Fibroblast of lung (primary cell): ENCODE results near the gene ZBTB7C. TPM values are rescaled to one million over a fixed set of nuclear protein-coding genes. Genes with fewer than 3 reads are reported as not detected.

ENCODE experiments used
- DNase-seq, 2 donors: peaks; one replicate each; pipeline versions ENCODE4 v3.0.0 to v3.0.0-alpha.2; 2010; ENCODE audit warnings: low read depth in 2 of 2
- H2AFZ ChIP-seq: 2 replicates; pipeline ENCODE4 v1.5.1; 2012; ENCODE audit warnings: low read length, control low read depth, inconsistent platforms
- H3K27ac ChIP-seq: 2 replicates; pipeline ENCODE4 v1.5.1; 2011; ENCODE audit warnings: low read length, control low read depth; ENCODE audit not compliant: insufficient read depth
- H3K27me3 ChIP-seq: 2 replicates; pipeline ENCODE4 v1.5.1; 2011; ENCODE audit warnings: mild to moderate bottlenecking, low read length; ENCODE audit not compliant: control insufficient read depth, insufficient read depth
- H3K36me3 ChIP-seq: 2 replicates; pipeline ENCODE4 v1.5.1; 2011; ENCODE audit warnings: low read length; ENCODE audit not compliant: control insufficient read depth, insufficient read depth
- H3K4me1 ChIP-seq: 2 replicates; pipeline ENCODE4 v1.5.1; 2011; ENCODE audit warnings: low read length; ENCODE audit not compliant: control insufficient read depth, insufficient read depth; ENCODE audit errors: extremely low read depth
- H3K4me2 ChIP-seq: 2 replicates; pipeline ENCODE4 v1.5.1; 2011; ENCODE audit warnings: low read length, control low read depth; ENCODE audit not compliant: insufficient read depth; ENCODE audit errors: extremely low read depth
- H3K4me3 ChIP-seq, 4 experiments: fragments of 200-600 bp in 1 of 4; sonication (generic) in 1 of 4; replicated peaks in 1 of 4; 2 replicates each; pipeline ENCODE4 v1.5.1; 2011 to 2016; ENCODE audit warnings: low read length in 4 of 4, low read depth in 3 of 4, mild to moderate bottlenecking in 3 of 4, control low read depth in 2 of 4, inconsistent platforms in 1 of 4, mixed read lengths in 1 of 4; ENCODE audit not compliant: insufficient read depth in 1 of 4; ENCODE audit errors: control extremely low read depth in 1 of 4
- H3K79me2 ChIP-seq: 2 replicates; pipeline ENCODE4 v1.5.1; 2012; ENCODE audit warnings: mild to moderate bottlenecking, low read length, inconsistent platforms; ENCODE audit not compliant: control insufficient read depth, insufficient read depth
- H3K9ac ChIP-seq: 2 replicates; pipeline ENCODE4 v1.5.1; 2011; ENCODE audit warnings: mild to moderate bottlenecking, low read length, control low read depth; ENCODE audit not compliant: insufficient read depth
- H3K9me3 ChIP-seq: 2 replicates; pipeline ENCODE4 v1.5.1; 2012; ENCODE audit warnings: low read depth, low read length; ENCODE audit not compliant: control insufficient read depth, insufficient read depth
- H4K20me1 ChIP-seq: 2 replicates; pipeline ENCODE4 v1.5.1; 2011; ENCODE audit warnings: low read length; ENCODE audit not compliant: control insufficient read depth, insufficient read depth; ENCODE audit errors: extremely low read depth
- EZH2 ChIP-seq: IDR thresholded peaks from 2 replicates; pipeline ENCODE4 v1.5.1; 2012; ENCODE audit warnings: low read length, control low read depth, mild to moderate bottlenecking; ENCODE audit errors: missing control alignments
- polyA plus RNA-seq, 2 donors: library from polyadenylated mRNA; depleted of rRNA in 1 of 2; stranded (reverse) in 1 of 2; unstranded in 1 of 2; fragments of >200 nt; gene quantifications; 2 replicates each; pipeline ENCODE4 v1.2.1, GENCODE V29; 2011 to 2012; ENCODE audit warnings: missing spikeins in 1 of 2
- total RNA-seq: library from RNA; depleted of rRNA; stranded (reverse); fragments of >200 nt; gene quantifications from 2 replicates; pipeline ENCODE4 v1.2.1, GENCODE V29; 2014
- TF ChIP-seq, protein P1 (sequence below), 2 donors: IDR thresholded peaks in 1 of 2; conservative IDR thresholded peaks in 1 of 2; 1 replicate in 1 of 2; 2 replicates in 1 of 2; pipeline ENCODE4 v1.5.1; 2011 to 2012; ENCODE audit warnings: low read length in 2 of 2, control low read depth in 1 of 2, inconsistent platforms in 1 of 2, low read depth in 1 of 2, mild to moderate bottlenecking in 1 of 2

Gene ZBTB7C
- total and polyA plus RNA-seq, 2 donors (not counting 1 experiment from before 2014, with no cell fraction given), result 0.19 to 0.33 TPM

DNA sequence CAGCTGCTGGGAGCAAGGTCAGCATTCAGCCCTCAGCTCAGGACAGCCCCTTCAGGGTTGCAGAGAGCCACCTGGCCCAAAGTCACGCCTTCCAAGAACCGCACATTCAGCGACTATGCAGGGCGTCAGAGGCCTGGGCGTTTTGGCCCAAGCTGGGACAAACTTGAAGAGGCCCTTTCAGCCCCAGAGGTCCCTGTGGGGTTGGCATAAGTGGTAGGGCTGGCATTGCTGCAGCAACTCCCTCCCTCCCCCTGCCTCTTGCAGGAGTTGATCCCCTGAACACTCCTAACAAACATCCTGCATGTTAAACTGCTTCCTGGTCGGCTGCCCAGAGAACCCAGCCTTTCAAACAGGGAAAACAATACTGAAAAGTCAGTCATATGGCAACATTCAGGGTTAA lies 285.9 kb downstream of the ZBTB7C start:
- TF ChIP-seq, protein P1, sequence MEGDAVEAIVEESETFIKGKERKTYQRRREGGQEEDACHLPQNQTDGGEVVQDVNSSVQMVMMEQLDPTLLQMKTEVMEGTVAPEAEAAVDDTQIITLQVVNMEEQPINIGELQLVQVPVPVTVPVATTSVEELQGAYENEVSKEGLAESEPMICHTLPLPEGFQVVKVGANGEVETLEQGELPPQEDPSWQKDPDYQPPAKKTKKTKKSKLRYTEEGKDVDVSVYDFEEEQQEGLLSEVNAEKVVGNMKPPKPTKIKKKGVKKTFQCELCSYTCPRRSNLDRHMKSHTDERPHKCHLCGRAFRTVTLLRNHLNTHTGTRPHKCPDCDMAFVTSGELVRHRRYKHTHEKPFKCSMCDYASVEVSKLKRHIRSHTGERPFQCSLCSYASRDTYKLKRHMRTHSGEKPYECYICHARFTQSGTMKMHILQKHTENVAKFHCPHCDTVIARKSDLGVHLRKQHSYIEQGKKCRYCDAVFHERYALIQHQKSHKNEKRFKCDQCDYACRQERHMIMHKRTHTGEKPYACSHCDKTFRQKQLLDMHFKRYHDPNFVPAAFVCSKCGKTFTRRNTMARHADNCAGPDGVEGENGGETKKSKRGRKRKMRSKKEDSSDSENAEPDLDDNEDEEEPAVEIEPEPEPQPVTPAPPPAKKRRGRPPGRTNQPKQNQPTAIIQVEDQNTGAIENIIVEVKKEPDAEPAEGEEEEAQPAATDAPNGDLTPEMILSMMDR (conservative IDR thresholded peaks at IDR 0.05 in 1 of 2, IDR thresholded peaks at IDR 0.05 in 1 of 2; ENCODE audit: low read depth in 1 of 2, low read length in 2 of 2), result no peak
- no peak for TF ChIP-seq EZH2
- Histone ChIP-seq H3K9ac (no peak overlapping the region), H3K27ac (no peak overlapping the region), H3K9me3 (no peaks in the 10 kb centered on the region), H2AFZ (no peak overlapping the region), H3K4me2 (no peak overlapping the region), H4K20me1 (no peaks in the 10 kb centered on the region), H3K4me3 (no peak overlapping the region), H3K4me1 (no peaks in the 10 kb centered on the region), H3K79me2 (no peaks in the 10 kb centered on the region), H3K27me3 (no peaks in the 10 kb centered on the region), H3K36me3 (no peaks in the 10 kb centered on the region)
- no peak for DNase-seq

DNA sequence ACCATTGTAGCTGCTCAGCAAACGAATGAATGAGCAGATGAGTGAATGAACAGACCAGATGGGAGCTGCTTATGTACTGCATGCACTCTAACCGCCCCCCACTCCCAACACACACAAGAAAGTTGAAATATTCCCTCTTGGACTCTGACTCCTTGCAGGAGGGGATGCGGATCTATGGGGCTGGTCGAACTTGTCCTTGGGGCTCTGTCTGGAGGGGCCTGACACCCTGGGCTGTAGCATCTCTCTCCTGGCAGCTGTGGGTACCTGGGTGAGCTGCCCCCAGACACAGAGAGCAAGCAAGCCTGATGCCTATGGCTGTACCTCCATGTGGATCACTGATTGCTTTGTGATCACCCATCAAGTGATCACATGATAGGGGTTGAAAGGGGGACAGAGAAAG lies 286.4 kb downstream of the ZBTB7C start:
- H3K27me3 ChIP-seq, result no peaks in the 10 kb centered on the region
- no peaks in the 10 kb centered on the region for H3K9me3 ChIP-seq
- no peak overlapping the region for H3K4me3 ChIP-seq
- H3K4me1 ChIP-seq, result no peaks in the 10 kb centered on the region
- H3K36me3 ChIP-seq, result no peaks in the 10 kb centered on the region
- DNase-seq, result no peak
- H4K20me1 ChIP-seq, result no peaks in the 10 kb centered on the region
- no peaks in the 10 kb centered on the region for H3K79me2 ChIP-seq
- H3K9ac ChIP-seq, result no peak overlapping the region
- H3K27ac ChIP-seq, result no peak overlapping the region
- TF ChIP-seq EZH2, result no peak
- TF ChIP-seq, protein P1 (conservative IDR thresholded peaks at IDR 0.05 in 1 of 2, IDR thresholded peaks at IDR 0.05 in 1 of 2; ENCODE audit: low read depth in 1 of 2, low read length in 2 of 2), result no peak
- H3K4me2 ChIP-seq, result no peak overlapping the region
- H2AFZ ChIP-seq, result no peak overlapping the region

DNA sequence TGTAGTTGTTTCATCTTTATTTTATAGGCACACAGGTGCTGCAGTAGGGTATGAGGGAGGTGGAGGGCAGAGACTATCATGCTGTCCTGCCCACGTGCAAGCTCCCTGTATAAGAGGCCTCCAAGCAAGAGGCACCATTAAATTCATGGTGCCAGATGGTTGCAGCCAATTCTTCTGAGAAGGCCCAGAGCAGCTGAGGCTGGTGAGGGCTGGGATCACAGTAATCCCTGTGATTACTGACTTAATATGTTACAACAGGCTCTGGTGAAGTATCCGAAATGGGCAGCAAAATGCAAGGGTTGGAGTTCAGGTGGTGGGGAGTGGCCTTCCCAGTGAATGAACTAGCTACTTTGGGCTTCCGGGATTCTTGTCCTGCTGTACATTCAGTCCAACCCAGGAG lies 286.8 kb downstream of the ZBTB7C start:
- H3K9ac ChIP-seq, result no peak overlapping the region
- no peak overlapping the region for H3K4me3 ChIP-seq
- H4K20me1 ChIP-seq, result no peaks in the 10 kb centered on the region
- no peak overlapping the region for H3K4me2 ChIP-seq
- no peaks in the 10 kb centered on the region for H3K4me1 ChIP-seq
- no peaks in the 10 kb centered on the region for H3K27me3 ChIP-seq
- no peaks in the 10 kb centered on the region for H3K9me3 ChIP-seq
- H3K79me2 ChIP-seq, result no peaks in the 10 kb centered on the region
- no peak overlapping the region for H3K27ac ChIP-seq
- H2AFZ ChIP-seq, result no peak overlapping the region
- no peak for TF ChIP-seq EZH2
- TF ChIP-seq, protein P1 (conservative IDR thresholded peaks at IDR 0.05 in 1 of 2, IDR thresholded peaks at IDR 0.05 in 1 of 2; ENCODE audit: low read depth in 1 of 2, low read length in 2 of 2), result no peak
- no peak for DNase-seq
- no peaks in the 10 kb centered on the region for H3K36me3 ChIP-seq
